K562 (cell line): ENCODE data around the gene SCAP. TPM values are rescaled to one million over a fixed set of nuclear protein-coding genes. Genes with fewer than 3 reads are reported as not detected.

ENCODE experiments used
- ETV6 ChIP-seq, 3 experiments: fragments of 150-350 bp in 1 of 3; sonication (generic) in 1 of 3; formaldehyde crosslinking in 1 of 3; IDR thresholded peaks; 2 replicates each; pipeline versions ENCODE4 v1.6.1 to v1.8.0; 2014 to 2022; ENCODE audit warnings: borderline replicate concordance in 2 of 3, low read depth in 2 of 3, antibody characterized with exemption in 1 of 3, low read length in 1 of 3, mild to moderate bottlenecking in 1 of 3, missing genetic modification reagents in 1 of 3
- GABPB1 ChIP-seq: sonication (generic); formaldehyde crosslinking; IDR thresholded peaks from 2 replicates; pipeline ENCODE4 v1.8.0; 2022; ENCODE audit warnings: mild to moderate bottlenecking, missing genetic modification reagents
- HDAC8 ChIP-seq: fragments of 450-650 bp; IDR thresholded peaks from 2 replicates; pipeline ENCODE4 v1.6.1; 2016; ENCODE audit warnings: mild to moderate bottlenecking, missing genetic modification characterization, moderate library complexity, missing compliant biosample characterization
- NFIC ChIP-seq: fragments of 450-650 bp; IDR thresholded peaks from 2 replicates; pipeline ENCODE4 v1.6.1; 2017; ENCODE audit warnings: mild to moderate bottlenecking, inconsistent platforms
- PCBP2 ChIP-seq: fragments of 200-400 bp; formaldehyde crosslinking; IDR thresholded peaks from 2 replicates; pipeline ENCODE4 v1.6.1; 2018; ENCODE audit warnings: low read length, low read depth, mild to moderate bottlenecking, moderate library complexity; ENCODE audit not compliant: poor library complexity, severe bottlenecking
- POLR2AphosphoS5 ChIP-seq: IDR thresholded peaks from 2 replicates; pipeline ENCODE4 v1.6.1; 2011; ENCODE audit warnings: mild to moderate bottlenecking, low read depth, low read length, moderate library complexity; ENCODE audit not compliant: control insufficient read depth, insufficient read depth
- RBM17 ChIP-seq: fragments of 200-400 bp; formaldehyde crosslinking; IDR thresholded peaks from 2 replicates; pipeline ENCODE4 v1.6.1; 2017; ENCODE audit warnings: low read depth, mild to moderate bottlenecking, low read length, borderline replicate concordance
- ZFX ChIP-seq: sonication (generic); formaldehyde crosslinking; IDR thresholded peaks from 2 replicates; pipeline ENCODE4 v1.8.0; 2022; ENCODE audit warnings: mild to moderate bottlenecking, missing genetic modification reagents, moderate library complexity
- ZNF174 ChIP-seq: fragments of 250-450 bp; sonication (Bioruptor Pico); IDR thresholded peaks from 2 replicates; pipeline ENCODE4 v1.4.0; 2020; ENCODE audit warnings: mild to moderate bottlenecking
- ZNF699 ChIP-seq: fragments of 250-450 bp; sonication (Bioruptor Pico); IDR thresholded peaks from 2 replicates; pipeline ENCODE4 v1.8.0; 2021; ENCODE audit warnings: mild to moderate bottlenecking, moderate library complexity; ENCODE audit not compliant: insufficient replicate concordance
- polyA plus RNA-seq, 8 experiments: library from polyadenylated mRNA; depleted of rRNA in 4 of 8; stranded (reverse) in 5 of 8; unstranded in 3 of 8; fragments of >200 nt; fragmentation: Nextera tagmentation in 2 of 8; fragmentation: Illumina TruSeq in 1 of 8; extraction: Ambion mirVana in 2 of 8; extraction: Trizol in 1 of 8; gene quantifications; 2 replicates each; pipeline versions ENCODE4 v1.2.1 to v1.2.3, GENCODE V29; 2011 to 2014; ENCODE audit warnings: inconsistent platforms in 1 of 8, missing spikeins in 1 of 8
- total RNA-seq, 7 experiments: library from RNA; depleted of rRNA in 6 of 7; stranded (reverse); fragments of >200 nt in 6 of 7; fragmentation: Illumina TruSeq in 2 of 7; extraction: Trizol in 2 of 7; gene quantifications; 2 replicates each; pipeline versions ENCODE4 v1.2.1 to v1.2.3, GENCODE V29; 2011 to 2021; ENCODE audit warnings: low replicate concordance in 1 of 7
- TF ChIP-seq, protein P1 (sequence below), 2 experiments: fragments of 450-650 bp; IDR thresholded peaks; 2 replicates each; pipeline ENCODE4 v1.6.1; 2016; ENCODE audit warnings: mild to moderate bottlenecking in 2 of 2, borderline replicate concordance in 1 of 2, low read depth in 1 of 2, moderate library complexity in 1 of 2
- TF ChIP-seq, protein P2 (sequence below): sonication (generic); formaldehyde crosslinking; IDR thresholded peaks from 2 replicates; pipeline ENCODE4 v1.8.1; 2023; ENCODE audit warnings: missing genetic modification reagents, mild to moderate bottlenecking, borderline replicate concordance

SCAP gene
- total and polyA plus RNA-seq, 9 of the 15 experiments (the other 6 are each of a cell fraction or from before 2014, with no cell fraction given) = 2.6 to 104 (median 37.8) TPM

DNA sequence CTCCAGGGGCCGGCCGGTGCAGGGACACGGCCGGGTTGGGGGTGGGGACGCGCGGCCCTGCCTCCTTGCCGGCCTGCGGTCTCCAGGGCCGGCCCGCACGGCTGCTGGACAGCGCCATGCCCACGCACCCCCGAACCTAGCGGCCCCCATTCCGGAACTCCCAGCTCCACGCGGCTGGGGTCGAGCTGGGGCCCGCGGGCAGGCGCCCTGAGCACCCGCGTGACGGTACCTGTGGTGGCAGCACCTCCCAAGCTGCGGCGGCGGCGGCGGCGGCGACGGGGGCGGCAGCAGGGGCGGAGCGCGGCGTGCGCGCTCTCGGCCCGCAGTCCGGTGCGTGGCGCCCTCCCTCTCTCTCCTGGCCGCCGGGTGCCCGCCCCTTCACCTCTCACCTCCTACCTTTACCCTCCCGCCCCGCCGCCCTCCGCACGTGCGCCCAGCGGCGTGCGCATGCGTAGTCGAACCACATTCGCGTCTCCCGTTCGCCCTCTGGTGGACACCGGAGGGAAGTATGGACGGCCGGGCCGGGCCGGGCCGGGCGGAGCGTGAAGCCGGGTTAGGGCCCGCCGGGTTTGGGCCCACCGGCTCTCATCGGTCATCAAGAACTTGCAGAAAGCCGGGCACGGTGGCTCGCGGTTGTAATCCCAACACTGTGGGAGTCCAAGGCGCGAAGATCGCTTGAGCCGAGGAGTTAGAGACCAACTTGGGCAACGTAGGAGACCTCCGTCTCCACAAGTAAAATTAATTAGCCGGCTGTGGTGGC is at the start of gene SCAP (continued):
- TF ChIP-seq, protein P1, sequence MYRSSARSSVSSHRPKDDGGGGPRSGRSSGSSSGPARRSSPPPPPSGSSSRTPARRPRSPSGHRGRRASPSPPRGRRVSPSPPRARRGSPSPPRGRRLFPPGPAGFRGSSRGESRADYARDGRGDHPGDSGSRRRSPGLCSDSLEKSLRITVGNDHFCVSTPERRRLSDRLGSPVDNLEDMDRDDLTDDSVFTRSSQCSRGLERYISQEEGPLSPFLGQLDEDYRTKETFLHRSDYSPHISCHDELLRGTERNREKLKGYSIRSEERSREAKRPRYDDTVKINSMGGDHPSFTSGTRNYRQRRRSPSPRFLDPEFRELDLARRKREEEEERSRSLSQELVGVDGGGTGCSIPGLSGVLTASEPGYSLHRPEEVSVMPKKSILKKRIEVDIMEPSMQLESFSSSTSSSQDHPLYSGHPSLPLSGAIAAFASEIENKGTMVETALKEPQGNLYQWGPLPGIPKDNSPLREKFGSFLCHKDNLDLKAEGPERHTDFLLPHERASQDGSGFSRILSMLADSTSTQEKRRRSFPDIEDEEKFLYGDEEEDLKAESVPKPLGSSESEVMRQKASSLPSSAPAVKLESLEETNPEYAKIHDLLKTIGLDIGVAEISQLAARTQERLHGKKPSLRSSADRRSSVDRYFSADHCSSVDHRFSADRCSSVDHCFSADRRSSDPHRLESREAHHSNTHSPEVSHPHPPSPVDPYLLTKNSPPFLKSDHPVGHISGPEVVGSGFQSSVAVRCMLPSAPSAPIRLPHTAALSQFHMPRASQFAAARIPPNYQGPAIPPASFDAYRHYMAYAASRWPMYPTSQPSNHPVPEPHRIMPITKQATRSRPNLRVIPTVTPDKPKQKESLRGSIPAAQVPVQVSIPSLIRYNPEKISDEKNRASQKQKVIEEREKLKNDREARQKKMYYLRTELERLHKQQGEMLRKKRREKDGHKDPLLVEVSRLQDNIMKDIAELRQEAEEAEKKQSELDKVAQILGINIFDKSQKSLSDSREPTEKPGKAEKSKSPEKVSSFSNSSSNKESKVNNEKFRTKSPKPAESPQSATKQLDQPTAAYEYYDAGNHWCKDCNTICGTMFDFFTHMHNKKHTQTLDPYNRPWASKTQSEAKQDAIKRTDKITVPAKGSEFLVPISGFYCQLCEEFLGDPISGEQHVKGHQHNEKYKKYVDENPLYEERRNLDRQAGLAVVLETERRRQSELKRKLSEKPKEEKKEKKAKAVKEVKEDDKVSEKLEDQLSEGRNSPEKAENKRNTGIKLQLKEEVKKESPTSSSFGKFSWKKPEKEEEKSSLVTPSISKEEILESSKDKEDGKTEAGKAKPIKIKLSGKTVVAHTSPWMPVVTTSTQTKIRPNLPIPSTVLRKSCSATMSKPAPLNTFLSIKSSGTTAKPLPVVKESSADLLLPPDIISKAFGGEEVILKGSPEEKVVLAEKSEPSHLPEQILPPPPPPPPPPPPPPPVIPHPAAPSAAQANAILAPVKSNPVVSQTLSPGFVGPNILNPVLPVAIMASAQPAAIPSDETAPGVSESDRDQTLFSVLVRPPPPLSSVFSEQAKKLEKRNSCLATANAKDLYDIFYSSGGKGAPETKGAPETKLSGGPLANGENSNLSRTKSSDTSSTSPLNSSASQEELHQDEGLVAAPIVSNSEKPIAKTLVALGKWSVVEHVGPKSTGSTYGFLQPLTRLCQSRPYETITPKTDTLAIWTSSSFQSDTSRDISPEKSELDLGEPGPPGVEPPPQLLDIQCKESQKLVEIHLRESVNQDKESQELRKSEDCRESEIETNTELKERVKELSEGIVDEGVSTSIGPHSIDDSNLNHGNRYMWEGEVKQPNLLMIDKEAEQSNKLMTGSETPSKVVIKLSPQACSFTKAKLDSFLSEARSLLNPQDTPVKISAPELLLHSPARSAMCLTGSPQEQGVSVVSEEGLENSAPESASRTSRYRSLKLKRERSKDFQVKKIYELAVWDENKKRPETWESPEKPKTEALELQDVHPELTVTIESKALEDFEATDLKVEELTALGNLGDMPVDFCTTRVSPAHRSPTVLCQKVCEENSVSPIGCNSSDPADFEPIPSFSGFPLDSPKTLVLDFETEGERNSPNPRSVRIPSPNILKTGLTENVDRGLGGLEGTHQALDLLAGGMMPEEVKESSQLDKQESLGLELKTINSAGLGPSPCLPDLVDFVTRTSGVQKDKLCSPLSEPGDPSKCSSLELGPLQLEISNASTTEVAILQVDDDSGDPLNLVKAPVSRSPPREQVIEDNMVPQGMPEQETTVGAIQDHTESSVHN (IDR thresholded peaks at IDR 0.05; ENCODE audit: borderline replicate concordance in 1 of 2, low read depth in 1 of 2) = no peak
- no peak for TF ChIP-seq ETV6 (IDR thresholded peaks at IDR 0.05; ENCODE audit: borderline replicate concordance in 1 of 2, low read depth in 2 of 2, low read length in 1 of 2)
- no peak for TF ChIP-seq ETV6 (CRISPR knock-in tag; IDR thresholded peaks at IDR 0.05; ENCODE audit: borderline replicate concordance)
- no peak for TF ChIP-seq ZNF174 (CRISPR knock-in tag)
- TF ChIP-seq PCBP2 = no peak
- TF ChIP-seq, protein P2, sequence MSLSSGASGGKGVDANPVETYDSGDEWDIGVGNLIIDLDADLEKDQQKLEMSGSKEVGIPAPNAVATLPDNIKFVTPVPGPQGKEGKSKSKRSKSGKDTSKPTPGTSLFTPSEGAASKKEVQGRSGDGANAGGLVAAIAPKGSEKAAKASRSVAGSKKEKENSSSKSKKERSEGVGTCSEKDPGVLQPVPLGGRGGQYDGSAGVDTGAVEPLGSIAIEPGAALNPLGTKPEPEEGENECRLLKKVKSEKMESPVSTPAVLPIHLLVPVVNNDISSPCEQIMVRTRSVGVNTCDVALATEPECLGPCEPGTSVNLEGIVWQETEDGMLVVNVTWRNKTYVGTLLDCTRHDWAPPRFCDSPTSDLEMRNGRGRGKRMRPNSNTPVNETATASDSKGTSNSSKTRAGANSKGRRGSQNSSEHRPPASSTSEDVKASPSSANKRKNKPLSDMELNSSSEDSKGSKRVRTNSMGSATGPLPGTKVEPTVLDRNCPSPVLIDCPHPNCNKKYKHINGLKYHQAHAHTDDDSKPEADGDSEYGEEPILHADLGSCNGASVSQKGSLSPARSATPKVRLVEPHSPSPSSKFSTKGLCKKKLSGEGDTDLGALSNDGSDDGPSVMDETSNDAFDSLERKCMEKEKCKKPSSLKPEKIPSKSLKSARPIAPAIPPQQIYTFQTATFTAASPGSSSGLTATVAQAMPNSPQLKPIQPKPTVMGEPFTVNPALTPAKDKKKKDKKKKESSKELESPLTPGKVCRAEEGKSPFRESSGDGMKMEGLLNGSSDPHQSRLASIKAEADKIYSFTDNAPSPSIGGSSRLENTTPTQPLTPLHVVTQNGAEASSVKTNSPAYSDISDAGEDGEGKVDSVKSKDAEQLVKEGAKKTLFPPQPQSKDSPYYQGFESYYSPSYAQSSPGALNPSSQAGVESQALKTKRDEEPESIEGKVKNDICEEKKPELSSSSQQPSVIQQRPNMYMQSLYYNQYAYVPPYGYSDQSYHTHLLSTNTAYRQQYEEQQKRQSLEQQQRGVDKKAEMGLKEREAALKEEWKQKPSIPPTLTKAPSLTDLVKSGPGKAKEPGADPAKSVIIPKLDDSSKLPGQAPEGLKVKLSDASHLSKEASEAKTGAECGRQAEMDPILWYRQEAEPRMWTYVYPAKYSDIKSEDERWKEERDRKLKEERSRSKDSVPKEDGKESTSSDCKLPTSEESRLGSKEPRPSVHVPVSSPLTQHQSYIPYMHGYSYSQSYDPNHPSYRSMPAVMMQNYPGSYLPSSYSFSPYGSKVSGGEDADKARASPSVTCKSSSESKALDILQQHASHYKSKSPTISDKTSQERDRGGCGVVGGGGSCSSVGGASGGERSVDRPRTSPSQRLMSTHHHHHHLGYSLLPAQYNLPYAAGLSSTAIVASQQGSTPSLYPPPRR (CRISPR knock-in tag) = peak; percentile 97
- peak; percentile 81 for TF ChIP-seq GABPB1 (CRISPR knock-in tag)
- no peak for TF ChIP-seq RBM17
- TF ChIP-seq POLR2AphosphoS5 = peak; percentile 68
- TF ChIP-seq ZFX (CRISPR knock-in tag) = peak; percentile 97
- 0 out of 2 replicates have a peak, but pooled peaks have one; percentile 10 for TF ChIP-seq NFIC
- no peak for TF ChIP-seq ZNF699 (CRISPR knock-in tag)
- TF ChIP-seq HDAC8 (tag) = no peak; the same call in 1 of the 2 replicates
